GM10266 (cell line): ENCODE measurements around the gene ZNHIT6.

Source experiments
- DNase-seq: peaks from one replicate; pipeline ENCODE4 v3.0.0; 2012; ENCODE audit errors: extremely low spot score
- TF ChIP-seq, protein P1 (sequence below): IDR thresholded peaks from 2 replicates; pipeline ENCODE4 v1.5.1; 2012; ENCODE audit warnings: mild to moderate bottlenecking, low read depth; ENCODE audit not compliant: control insufficient read depth, insufficient read depth; ENCODE audit errors: missing control alignments

ZNHIT6 gene

DNA sequence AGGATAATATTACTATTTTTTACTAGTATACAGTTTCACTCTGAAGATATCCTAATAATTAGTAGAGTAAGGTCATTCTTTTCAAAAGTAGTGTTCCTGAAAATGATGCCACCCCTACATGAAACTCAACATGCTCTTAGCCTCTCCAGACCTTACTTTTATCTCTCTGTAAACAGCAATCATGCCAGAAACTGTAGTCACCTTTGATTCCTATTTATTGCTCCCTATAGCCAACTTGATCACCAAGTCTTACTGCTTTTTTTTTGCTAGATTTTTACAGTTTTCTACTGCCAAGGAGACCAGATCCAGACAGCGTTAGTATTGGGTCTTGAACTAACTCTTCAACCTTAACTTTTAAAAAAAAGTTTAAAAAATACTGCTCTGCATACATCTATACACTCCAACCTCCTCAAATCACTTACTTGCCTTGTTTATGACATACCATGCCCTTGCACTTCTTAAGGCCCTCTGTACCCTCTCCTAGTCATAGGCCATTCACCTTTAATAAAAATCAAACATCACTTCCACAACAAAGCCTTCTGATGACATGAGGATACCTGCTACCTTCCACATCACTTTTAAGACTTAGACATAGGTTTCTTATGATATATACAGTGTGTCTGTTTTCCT lies 36.1 kb downstream of the ZNHIT6 start:
- no peak for DNase-seq
- TF ChIP-seq, protein P1, sequence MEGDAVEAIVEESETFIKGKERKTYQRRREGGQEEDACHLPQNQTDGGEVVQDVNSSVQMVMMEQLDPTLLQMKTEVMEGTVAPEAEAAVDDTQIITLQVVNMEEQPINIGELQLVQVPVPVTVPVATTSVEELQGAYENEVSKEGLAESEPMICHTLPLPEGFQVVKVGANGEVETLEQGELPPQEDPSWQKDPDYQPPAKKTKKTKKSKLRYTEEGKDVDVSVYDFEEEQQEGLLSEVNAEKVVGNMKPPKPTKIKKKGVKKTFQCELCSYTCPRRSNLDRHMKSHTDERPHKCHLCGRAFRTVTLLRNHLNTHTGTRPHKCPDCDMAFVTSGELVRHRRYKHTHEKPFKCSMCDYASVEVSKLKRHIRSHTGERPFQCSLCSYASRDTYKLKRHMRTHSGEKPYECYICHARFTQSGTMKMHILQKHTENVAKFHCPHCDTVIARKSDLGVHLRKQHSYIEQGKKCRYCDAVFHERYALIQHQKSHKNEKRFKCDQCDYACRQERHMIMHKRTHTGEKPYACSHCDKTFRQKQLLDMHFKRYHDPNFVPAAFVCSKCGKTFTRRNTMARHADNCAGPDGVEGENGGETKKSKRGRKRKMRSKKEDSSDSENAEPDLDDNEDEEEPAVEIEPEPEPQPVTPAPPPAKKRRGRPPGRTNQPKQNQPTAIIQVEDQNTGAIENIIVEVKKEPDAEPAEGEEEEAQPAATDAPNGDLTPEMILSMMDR = no peak

DNA sequence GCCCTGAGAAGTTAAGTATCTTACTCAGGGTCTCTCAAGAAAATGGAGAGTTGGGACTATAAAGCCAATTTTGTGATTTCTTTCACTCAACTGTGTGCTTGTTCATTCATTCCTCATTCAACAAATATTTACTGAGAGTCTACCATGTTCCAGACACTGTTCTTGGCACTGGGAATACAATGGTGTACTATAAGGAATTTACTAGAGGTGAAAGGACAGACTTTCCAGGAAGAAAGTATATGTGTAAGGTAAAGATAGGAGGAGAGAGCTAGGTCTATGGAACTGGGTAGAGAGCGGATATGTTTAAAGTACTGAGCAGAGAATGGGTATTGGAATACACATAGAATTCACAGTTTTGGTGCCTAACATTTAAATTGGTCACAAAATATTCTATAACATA lies 42.3 kb downstream of the ZNHIT6 start:
- DNase-seq = no peak
- TF ChIP-seq, protein P1 = no peak

DNA sequence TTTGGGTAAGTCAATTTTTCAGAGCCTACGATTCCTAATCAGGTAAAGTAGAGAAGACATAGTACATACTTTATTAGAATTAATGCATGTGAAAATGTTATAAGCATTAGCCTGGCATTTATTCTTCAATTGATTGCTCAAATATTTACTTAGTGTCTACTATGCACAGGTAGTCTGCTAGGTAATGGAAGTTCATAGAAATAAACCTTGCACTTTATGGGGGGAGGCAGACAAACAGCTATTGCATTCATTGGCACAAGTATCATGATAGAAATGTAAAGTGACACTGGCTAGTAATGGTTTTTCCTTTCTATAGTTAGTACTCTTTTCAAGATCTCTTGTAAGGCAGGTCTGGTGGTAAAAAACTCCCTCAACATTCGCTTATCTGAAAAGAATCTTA lies 44.9 kb downstream of the ZNHIT6 start:
- DNase-seq = no peak
- TF ChIP-seq, protein P1 = no peak

DNA sequence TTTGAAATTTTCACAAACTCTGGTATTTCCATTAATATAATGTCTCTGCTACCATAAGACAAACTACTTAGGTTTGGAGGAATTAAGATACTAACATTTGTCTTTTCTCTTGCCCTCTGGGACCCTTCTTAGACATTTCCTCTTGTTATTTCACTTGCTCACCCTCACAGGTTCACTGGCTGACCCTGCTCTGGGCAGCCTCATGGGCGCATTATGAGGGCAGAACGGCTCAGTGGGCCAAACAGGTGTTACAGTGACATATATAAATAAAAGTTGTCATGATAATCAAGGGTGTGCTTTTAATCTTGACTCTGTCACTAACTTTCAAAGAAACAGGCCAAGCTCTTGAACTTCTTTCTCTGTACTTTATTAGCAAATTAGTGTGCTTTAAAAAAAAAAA lies 46.5 kb downstream of the ZNHIT6 start:
- no peak for DNase-seq
- TF ChIP-seq, protein P1 = no peak

DNA sequence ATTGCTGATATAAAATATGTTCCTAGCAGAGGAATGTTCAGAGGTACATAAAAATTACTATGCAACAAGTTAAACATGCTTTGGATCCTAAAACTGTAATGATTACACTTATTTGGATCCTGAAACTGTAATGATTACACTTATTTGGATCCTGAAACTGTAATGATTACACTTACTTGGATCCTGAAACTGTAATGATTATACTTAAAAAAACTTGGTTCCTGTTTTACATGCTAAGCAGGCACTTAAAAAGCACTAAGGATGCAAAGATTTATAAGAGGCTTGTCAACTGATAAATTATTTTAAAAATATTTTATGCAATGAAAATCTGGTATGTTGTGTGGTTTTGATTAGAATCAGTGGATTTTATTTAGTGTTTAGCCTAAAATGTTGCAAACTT lies 47.7 kb downstream of the ZNHIT6 start:
- no peak for DNase-seq
- TF ChIP-seq, protein P1 = no peak

DNA sequence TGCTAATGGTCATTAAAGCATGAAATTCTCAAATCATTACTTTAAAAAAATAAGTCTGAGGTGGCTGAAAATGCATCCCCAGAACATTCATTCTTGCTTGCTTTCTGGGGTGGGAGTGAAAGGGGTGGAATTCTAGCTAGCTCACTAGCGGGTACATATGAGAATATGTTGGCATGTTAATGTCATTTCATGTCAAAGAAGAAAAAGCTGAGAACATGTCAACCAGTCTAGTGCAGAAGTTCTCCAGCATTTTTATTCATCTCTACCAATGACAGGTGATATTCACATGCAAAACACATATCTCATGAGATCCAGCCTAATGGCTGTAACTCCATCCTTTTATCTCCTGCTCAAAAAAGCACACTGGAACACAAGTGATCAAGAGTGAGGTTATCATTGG lies 49.1 kb downstream of the ZNHIT6 start:
- DNase-seq = no peak
- TF ChIP-seq, protein P1 = no peak

DNA sequence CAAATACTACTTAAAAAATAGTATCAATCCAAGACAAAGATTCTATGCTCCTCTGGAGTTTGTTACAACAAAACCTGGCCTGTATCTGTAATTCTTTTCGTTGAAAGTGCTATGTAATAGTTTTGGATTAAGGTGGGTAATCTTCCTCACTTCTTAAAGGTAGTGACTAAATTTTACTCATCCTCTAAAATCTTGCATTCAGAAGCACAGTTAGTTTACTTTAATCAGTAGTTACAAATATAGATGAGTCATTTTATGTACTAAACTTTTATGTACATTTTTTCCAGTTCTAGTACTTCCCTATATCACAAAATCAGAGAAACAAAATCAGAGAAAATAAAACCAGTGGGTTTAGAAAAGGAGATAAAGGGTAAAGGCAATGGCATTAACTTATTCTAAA lies 51.3 kb downstream of the ZNHIT6 start:
- TF ChIP-seq, protein P1 = no peak
- no peak for DNase-seq
